Right lobe of liver (tissue), 4 donors: ENCODE data around the gene LHPP.

Source experiments
- POLR2A ChIP-seq: fragments of 450-650 bp; IDR thresholded peaks from one replicate; pipeline ENCODE4 v1.6.1; 2017; ENCODE audit warnings: antibody characterized with exemption, mild to moderate bottlenecking
- TF ChIP-seq, protein P1 (sequence below), 4 donors: fragments of 200-600 bp in 3 of 4; fragments of 450-650 bp in 1 of 4; IDR thresholded peaks; one replicate each; pipeline versions ENCODE4 v1.5.1 to v1.8.0; 2016 to 2022; ENCODE audit warnings: antibody characterized with exemption in 4 of 4, mild to moderate bottlenecking in 2 of 4
- donor health status: DM: no; HTN: no; CAD: no.
- donor health status: DM: no; HTN: no; CAD: no.
- donor health status: DM: no; HTN: yes; CAD: no.

GRCh38 chr10:124619195-124619594 lies 157.6 kb downstream of the LHPP start:
- TF ChIP-seq, protein P1, sequence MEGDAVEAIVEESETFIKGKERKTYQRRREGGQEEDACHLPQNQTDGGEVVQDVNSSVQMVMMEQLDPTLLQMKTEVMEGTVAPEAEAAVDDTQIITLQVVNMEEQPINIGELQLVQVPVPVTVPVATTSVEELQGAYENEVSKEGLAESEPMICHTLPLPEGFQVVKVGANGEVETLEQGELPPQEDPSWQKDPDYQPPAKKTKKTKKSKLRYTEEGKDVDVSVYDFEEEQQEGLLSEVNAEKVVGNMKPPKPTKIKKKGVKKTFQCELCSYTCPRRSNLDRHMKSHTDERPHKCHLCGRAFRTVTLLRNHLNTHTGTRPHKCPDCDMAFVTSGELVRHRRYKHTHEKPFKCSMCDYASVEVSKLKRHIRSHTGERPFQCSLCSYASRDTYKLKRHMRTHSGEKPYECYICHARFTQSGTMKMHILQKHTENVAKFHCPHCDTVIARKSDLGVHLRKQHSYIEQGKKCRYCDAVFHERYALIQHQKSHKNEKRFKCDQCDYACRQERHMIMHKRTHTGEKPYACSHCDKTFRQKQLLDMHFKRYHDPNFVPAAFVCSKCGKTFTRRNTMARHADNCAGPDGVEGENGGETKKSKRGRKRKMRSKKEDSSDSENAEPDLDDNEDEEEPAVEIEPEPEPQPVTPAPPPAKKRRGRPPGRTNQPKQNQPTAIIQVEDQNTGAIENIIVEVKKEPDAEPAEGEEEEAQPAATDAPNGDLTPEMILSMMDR (IDR thresholded peaks at IDR 0.05), result no peak
- TF ChIP-seq POLR2A, result no peak
